Endothelial cell of umbilical vein (primary cell): ENCODE data around the gene CELF2. TPM values are rescaled to one million over a fixed set of nuclear protein-coding genes. Genes with fewer than 3 reads are reported as not detected.

Experiments
- BruUV-seq: library from RNA; stranded (reverse); fragments of 400-500 nt; replicated peaks from 2 replicates; lab custom pipeline; 2021; lab: Mats Ljungman, UMichigan
- CTCF ChIA-PET: fragments of 300-600, 350-600 bp; sonication (Branson Sonifier 250); formaldehyde crosslinking; loops from one replicate; lab custom pipeline; 2021; ENCODE audit warnings: antibody characterized with exemption, inconsistent platforms; lab: Charles Lee
- POLR2A ChIA-PET: fragments of 300-600, 350-600 bp; sonication (Branson Sonifier 250); formaldehyde crosslinking; loops from one replicate; lab custom pipeline; 2021; ENCODE audit warnings: antibody characterized with exemption, inconsistent platforms; lab: Charles Lee
- DNase-seq: peaks from one replicate; pipeline ENCODE4 v3.0.0-alpha.2; 2011; ENCODE audit warnings: low read depth, low spot score
- FAIRE-seq: peaks from 2 replicates; lab custom pipeline; 2011; peaks lifted over from hg19 to GRCh38; lab: Jason Lieb, UNC
- H2AFZ ChIP-seq: 2 replicates; pipeline ENCODE4 v1.6.0; 2012; ENCODE audit warnings: low read depth, low read length, control low read depth, inconsistent platforms
- H3K27ac ChIP-seq: 2 replicates; pipeline ENCODE4 v1.5.1; 2011; ENCODE audit warnings: low read depth, mild to moderate bottlenecking, control low read depth, low read length, moderate library complexity; ENCODE audit not compliant: insufficient read depth
- H3K27me3 ChIP-seq, 2 experiments: 2 replicates each; pipeline versions ENCODE4 v1.6.0 to v1.6.1; 2011; ENCODE audit warnings: low read length in 2 of 2, mixed read lengths in 1 of 2; ENCODE audit not compliant: control insufficient read depth in 2 of 2, insufficient read depth in 2 of 2
- H3K36me3 ChIP-seq, 2 experiments: 2 replicates in 1 of 2; 3 replicates in 1 of 2; pipeline ENCODE4 v1.5.1; 2011; ENCODE audit warnings: low read length in 2 of 2, mild to moderate bottlenecking in 1 of 2, moderate library complexity in 1 of 2; ENCODE audit not compliant: control insufficient read depth in 2 of 2, insufficient read depth in 2 of 2; ENCODE audit errors: extremely low read depth in 1 of 2
- H3K4me1 ChIP-seq: 3 replicates; pipeline ENCODE4 v1.5.1; 2011; ENCODE audit warnings: mild to moderate bottlenecking, low read length; ENCODE audit not compliant: control insufficient read depth, insufficient read depth; ENCODE audit errors: extremely low read depth
- H3K4me2 ChIP-seq: 2 replicates; pipeline ENCODE4 v1.6.1; 2011; ENCODE audit warnings: low read length, control low read depth, mixed read lengths; ENCODE audit not compliant: insufficient read depth
- H3K4me3 ChIP-seq, 3 experiments: fragments of 200-600 bp in 1 of 3; sonication (generic), shearing (Covaris generic) in 1 of 3; replicated peaks in 1 of 3; 2 replicates each; pipeline ENCODE4 v1.5.1; 2011 to 2016; ENCODE audit warnings: control low read depth in 3 of 3, low read length in 3 of 3, mild to moderate bottlenecking in 2 of 3, inconsistent platforms in 1 of 3, low read depth in 1 of 3, moderate library complexity in 1 of 3; ENCODE audit not compliant: insufficient read depth in 1 of 3
- H3K79me2 ChIP-seq: 2 replicates; pipeline ENCODE4 v1.6.0; 2012; ENCODE audit warnings: low read length, inconsistent platforms; ENCODE audit not compliant: control insufficient read depth, insufficient read depth
- H3K9ac ChIP-seq: replicated peaks from 2 replicates; pipeline ENCODE3; 2011; ENCODE audit warnings: low read length, control low read depth; ENCODE audit not compliant: insufficient read depth; ENCODE audit errors: extremely low read depth
- H3K9me1 ChIP-seq: replicated peaks from 3 replicates; pipeline ENCODE4 v1.6.0; 2011; ENCODE audit warnings: mild to moderate bottlenecking, low read length; ENCODE audit not compliant: control insufficient read depth, insufficient read depth; ENCODE audit errors: extremely low read depth
- H3K9me3 ChIP-seq: replicated peaks from 2 replicates; pipeline ENCODE4 v1.5.1; 2012; ENCODE audit warnings: low read length, inconsistent platforms; ENCODE audit not compliant: control insufficient read depth, insufficient read depth
- H4K20me1 ChIP-seq: replicated peaks from 2 replicates; pipeline ENCODE3; 2011; ENCODE audit warnings: mild to moderate bottlenecking, low read length; ENCODE audit not compliant: control insufficient read depth, insufficient read depth; ENCODE audit errors: extremely low read depth
- CTCF ChIP-seq, 2 donors: IDR thresholded peaks; 1 replicate in 1 of 2; 2 replicates in 1 of 2; pipeline ENCODE4 v1.5.1; 2011; ENCODE audit warnings: low read length in 2 of 2, mild to moderate bottlenecking in 2 of 2, moderate library complexity in 2 of 2, control low read depth in 1 of 2, inconsistent platforms in 1 of 2, low read depth in 1 of 2; ENCODE audit not compliant: insufficient read depth in 1 of 2; ENCODE audit errors: extremely low read depth in 1 of 2
- EZH2 ChIP-seq: IDR thresholded peaks from 2 replicates; pipeline ENCODE4 v1.6.1; 2012; ENCODE audit warnings: borderline replicate concordance, low read depth, mild to moderate bottlenecking, moderate library complexity, low read length, inconsistent platforms; ENCODE audit not compliant: severe bottlenecking
- FOS ChIP-seq: IDR thresholded peaks from 2 replicates; pipeline ENCODE4 v1.6.1; 2011; ENCODE audit warnings: mild to moderate bottlenecking, low read length, moderate library complexity, borderline replicate concordance; ENCODE audit not compliant: insufficient read depth
- GATA2 ChIP-seq: IDR thresholded peaks from 2 replicates; pipeline ENCODE4 v1.7.0; 2011; ENCODE audit warnings: low read depth, mild to moderate bottlenecking, moderate library complexity, mixed read lengths, low read length; ENCODE audit not compliant: insufficient read length, insufficient read depth
- JUN ChIP-seq: IDR thresholded peaks from 2 replicates; pipeline ENCODE4 v1.6.1; 2011; ENCODE audit warnings: borderline replicate concordance, low read depth; ENCODE audit not compliant: insufficient read length, insufficient read depth
- MAX ChIP-seq: IDR thresholded peaks from 2 replicates; pipeline ENCODE4 v1.6.1; 2011; ENCODE audit not compliant: insufficient read depth, insufficient read length
- MYC ChIP-seq: IDR thresholded peaks from one replicate; pipeline ENCODE4 v1.6.1; 2011; ENCODE audit warnings: mild to moderate bottlenecking, low read depth, low read length
- POLR2A ChIP-seq: IDR thresholded peaks from 2 replicates; pipeline ENCODE4 v1.6.1; 2012; ENCODE audit warnings: low read depth, mild to moderate bottlenecking, control low read depth, low read length
- POLR2AphosphoS5 ChIP-seq: IDR thresholded peaks from 2 replicates; pipeline ENCODE4 v1.6.1; 2012; ENCODE audit warnings: low read depth, mild to moderate bottlenecking, control low read depth, low read length, moderate library complexity; ENCODE audit not compliant: insufficient read depth
- dilution Hi-C: fragments of 300-500 bp; cut with MboI; formaldehyde crosslinking; loops from one replicate; pipeline ENCODE4 v1.15.0; 2019; ENCODE audit warnings: low sequenced_read_pairs; ENCODE audit not compliant: extremely low pct_ligation_motif_present
- intact Hi-C: fragments of 100-400 bp; cut with micrococcal nuclease; formaldehyde crosslinking; loops from one replicate; pipeline ENCODE4 v1.10.0; 2022
- polyA plus RNA-seq, 4 experiments: library from polyadenylated mRNA; depleted of rRNA in 3 of 4; stranded (reverse) in 3 of 4; unstranded in 1 of 4; fragments of >200 nt; gene quantifications; 2 replicates each; pipeline versions ENCODE4 v1.2.1 to v1.2.3, GENCODE V29; 2011 to 2012; ENCODE audit warnings: missing spikeins in 1 of 4
- total RNA-seq: library from RNA; stranded (reverse); gene quantifications from 2 replicates; pipeline ENCODE4 v1.2.3, GENCODE V29; 2021

Gene CELF2
- total and polyA plus RNA-seq, 2 donors (not counting 3 experiments of a cell fraction or from before 2014, with no cell fraction given): 21.6 to 42.6 TPM

DNA sequence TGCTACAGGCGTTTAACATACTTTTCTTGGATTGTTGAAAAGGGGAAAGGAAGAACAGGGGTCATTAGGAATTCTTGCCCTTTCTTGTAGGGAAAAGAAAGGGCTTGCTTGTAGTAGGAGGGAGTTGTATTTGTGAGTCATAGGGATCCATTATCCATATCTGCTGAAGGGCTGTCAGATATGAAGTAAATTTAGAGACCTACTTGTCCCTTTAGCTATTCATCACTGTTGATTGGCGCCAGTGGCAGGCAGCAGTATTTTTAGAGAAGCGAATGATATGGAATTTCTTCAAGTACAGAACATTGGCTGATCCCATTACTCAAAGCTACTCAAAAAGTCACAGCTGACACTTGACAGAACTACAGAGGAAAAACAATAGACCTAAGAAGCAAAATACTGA lies 97.7 kb downstream of the CELF2 start:
- ChIA-PET CTCF (no interaction called here), POLR2A (no interaction called here)
- no peaks in the 10 kb centered on the region for H3K79me2 ChIP-seq
- no TSS peak for BruUV-seq
- H3K9me3 ChIP-seq: no peaks in the 10 kb centered on the region
- no peak overlapping the region for H2AFZ ChIP-seq
- DNase-seq: no peak
- no peak overlapping the region for H3K4me2 ChIP-seq
- H3K27me3 ChIP-seq: no peaks in the 10 kb centered on the region
- TF ChIP-seq POLR2A (no peak), JUN (no peak), POLR2AphosphoS5 (no peak), GATA2 (no peak), CTCF (IDR thresholded peaks at IDR 0.05; ENCODE audit: extremely low read depth in 1 of 2, insufficient read depth in 1 of 2, low read depth in 1 of 2, low read length in 2 of 2) (no peak), MYC (no peak), FOS (no peak), EZH2 (no peak), MAX (no peak)
- intact Hi-C loops: no loop called here
- no peaks in the 10 kb centered on the region for H3K9me1 ChIP-seq
- H3K4me1 ChIP-seq: no peaks in the 10 kb centered on the region
- dilution Hi-C loops: no loop called here
- no peak overlapping the region for H3K4me3 ChIP-seq
- no peak overlapping the region for H3K27ac ChIP-seq
- no peaks in the 10 kb centered on the region for H3K36me3 ChIP-seq
- H4K20me1 ChIP-seq: no peaks in the 10 kb centered on the region
- no peak for FAIRE-seq
- H3K9ac ChIP-seq: no peak overlapping the region
